Measurements from ENCODE around the gene POR. TPM values are rescaled to one million over a fixed set of nuclear protein-coding genes. Genes with fewer than 3 reads are reported as not detected.
A peak's percentile ranks its signal among the peaks of the same experiment; 100 is the strongest.
"Not testable (repeated sequence)": the region's sequence is repeated elsewhere in the genome, so short reads cannot be mapped to it uniquely, and the experiment has no call there.

Gene POR
- total RNA-seq, 1 donor, result 90.7 TPM

DNA sequence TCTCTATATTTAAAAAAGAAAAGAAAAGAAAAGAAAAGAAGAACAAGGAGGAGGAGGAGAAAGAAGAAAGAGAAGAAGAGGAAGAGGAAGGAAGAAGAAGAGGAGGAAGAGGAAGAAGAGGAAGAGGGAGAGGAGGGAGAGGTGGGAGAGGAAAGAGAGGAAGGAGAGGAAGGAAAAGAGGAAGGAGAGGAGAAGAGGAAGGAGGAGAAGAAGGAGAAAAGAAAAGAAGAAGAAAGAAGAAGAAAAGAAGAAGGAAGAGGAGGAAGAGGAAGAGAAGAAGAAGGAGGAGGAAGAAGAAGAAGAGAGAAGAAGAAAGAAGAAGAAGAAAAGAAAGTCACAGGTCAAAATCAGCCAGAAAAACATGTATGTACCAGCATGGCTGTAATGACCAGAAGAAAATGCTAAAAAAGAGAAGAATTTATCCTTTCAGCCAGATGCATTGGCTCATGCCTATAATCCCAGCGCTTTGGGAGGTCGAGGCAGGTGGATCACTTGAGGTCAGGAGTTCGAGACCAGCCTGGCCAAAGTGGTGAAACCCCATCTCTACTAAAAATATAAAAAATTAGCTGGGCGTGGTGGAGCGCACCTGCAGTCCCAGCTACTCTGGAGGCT is 5.3 kb upstream of the POR start:
- H3K4me3 ChIP-seq (ENCODE audit: low read depth, low read length), result no peak overlapping the region
- no peak for DNase-seq (ENCODE audit: low read depth)
- TF ChIP-seq, protein P1, sequence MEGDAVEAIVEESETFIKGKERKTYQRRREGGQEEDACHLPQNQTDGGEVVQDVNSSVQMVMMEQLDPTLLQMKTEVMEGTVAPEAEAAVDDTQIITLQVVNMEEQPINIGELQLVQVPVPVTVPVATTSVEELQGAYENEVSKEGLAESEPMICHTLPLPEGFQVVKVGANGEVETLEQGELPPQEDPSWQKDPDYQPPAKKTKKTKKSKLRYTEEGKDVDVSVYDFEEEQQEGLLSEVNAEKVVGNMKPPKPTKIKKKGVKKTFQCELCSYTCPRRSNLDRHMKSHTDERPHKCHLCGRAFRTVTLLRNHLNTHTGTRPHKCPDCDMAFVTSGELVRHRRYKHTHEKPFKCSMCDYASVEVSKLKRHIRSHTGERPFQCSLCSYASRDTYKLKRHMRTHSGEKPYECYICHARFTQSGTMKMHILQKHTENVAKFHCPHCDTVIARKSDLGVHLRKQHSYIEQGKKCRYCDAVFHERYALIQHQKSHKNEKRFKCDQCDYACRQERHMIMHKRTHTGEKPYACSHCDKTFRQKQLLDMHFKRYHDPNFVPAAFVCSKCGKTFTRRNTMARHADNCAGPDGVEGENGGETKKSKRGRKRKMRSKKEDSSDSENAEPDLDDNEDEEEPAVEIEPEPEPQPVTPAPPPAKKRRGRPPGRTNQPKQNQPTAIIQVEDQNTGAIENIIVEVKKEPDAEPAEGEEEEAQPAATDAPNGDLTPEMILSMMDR (IDR thresholded peaks at IDR 0.05; ENCODE audit: insufficient read depth, low read depth, low read length), result no peak

DNA sequence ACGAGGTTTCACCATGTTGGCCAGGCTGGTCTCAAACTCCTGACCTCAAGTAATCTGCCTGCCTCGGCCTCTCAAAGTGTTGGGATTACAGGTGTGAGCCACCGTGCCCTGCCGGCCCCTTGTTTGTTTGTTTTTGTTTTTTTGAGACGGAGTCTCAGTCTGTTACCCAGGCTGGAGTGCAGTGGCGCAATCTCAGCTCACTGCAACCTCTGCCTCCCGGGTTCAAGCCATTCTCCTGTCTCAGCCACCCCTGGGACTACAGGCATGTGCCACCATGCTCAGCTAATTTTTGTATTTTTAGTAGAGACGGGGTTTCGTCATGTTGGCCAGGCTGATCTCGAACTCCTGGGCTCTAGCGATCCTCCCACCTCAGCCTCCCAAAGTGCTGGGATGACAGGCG is 3.8 kb upstream of the POR start:
- H3K4me3 ChIP-seq (ENCODE audit: low read depth, low read length); DNase-seq (ENCODE audit: low read depth): not testable (repeated sequence)

DNA sequence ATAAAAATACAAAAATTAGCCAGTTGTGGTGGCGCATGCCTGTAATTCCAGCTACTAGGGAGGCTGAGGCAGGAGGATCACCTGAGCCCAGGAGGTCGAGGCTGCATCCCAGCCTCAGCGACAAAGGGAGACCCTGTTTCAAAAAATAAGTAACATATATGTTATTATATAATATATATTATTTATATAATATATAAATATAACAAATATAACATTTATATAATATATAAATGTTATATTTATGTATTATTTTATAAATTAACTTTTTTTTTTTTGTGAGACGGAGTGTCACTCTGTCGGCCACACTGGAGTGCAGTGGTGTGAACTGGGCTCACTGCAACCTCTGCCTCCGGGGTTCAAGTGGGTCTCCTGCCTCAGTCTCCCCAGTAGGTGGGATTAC is 1.5 kb upstream of the POR start:
- TF ChIP-seq, protein P1 (IDR thresholded peaks at IDR 0.05; ENCODE audit: insufficient read depth, low read depth, low read length), result no peak
- DNase-seq (ENCODE audit: low read depth), result no peak
- H3K4me3 ChIP-seq (ENCODE audit: low read depth, low read length), result no peak overlapping the region

DNA sequence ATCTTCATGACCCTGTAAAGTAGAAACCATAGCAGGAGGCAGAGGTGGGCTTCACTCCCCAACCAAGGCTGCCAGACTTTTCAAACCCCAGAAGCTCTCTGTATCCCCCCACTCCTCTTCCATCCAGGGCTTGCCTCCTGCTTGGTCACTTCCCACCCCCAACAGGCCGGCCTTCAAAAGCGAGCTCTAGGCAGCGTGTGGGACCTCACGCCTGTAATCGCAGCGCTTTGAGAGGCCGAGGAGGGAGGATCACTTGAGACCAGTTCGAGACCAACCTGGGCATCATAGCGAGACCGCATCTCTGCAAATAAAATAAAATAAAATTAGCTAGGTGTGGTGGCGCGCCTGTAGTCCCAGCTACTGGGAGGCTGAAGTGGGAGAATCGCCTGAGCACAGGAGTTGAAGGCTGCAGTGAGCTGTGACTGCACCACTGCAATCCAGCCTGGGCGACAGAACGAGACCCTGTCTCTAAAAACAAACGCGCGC is 743 bp upstream of the POR start:
- TF ChIP-seq, protein P1 (IDR thresholded peaks at IDR 0.05; ENCODE audit: insufficient read depth, low read depth, low read length), result no peak
- DNase-seq (ENCODE audit: low read depth), result no peak
- peak overlapping the region; percentile 95 for H3K4me3 ChIP-seq (ENCODE audit: low read depth, low read length)

DNA sequence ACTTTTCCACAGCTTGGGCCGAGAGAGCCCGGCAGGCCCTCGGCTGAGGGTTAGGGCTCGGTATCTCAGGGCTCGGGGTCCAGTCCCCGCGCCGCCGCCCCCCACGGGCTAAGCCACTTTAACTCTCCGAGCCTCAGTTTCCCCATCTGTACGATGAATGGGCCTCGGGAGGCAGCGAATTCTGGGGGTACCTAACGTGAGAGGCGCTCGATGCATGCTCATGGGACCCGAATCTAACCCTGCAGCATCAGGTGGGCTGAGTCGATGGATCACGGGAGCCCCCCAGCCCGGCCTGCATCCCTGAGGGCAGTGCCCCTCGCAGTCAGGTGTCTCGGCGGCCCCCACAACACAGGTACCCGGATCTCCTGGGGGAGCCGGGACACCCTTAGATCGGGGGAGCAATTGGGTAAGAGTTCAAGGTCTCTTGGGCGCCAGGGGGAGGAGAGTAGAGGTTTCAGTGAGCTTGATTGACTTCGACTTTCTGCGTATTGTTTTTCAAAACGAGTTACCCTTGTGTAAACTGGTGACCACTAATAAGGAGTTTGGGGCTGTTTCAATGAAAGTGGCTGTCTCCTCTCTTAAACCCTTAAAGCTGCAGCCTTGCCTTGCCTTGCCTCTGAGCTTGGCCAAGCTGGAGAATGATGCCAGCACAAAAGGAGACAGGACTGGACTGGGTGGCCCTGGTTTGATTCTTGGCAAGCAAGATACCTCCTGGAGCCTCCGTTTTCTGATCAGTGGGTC is 631 bp downstream of the POR start:
- TF ChIP-seq, protein P1 (IDR thresholded peaks at IDR 0.05; ENCODE audit: insufficient read depth, low read depth, low read length), result no peak
- peak; percentile 36 for DNase-seq (ENCODE audit: low read depth)
- peak overlapping the region; percentile 95 for H3K4me3 ChIP-seq (ENCODE audit: low read depth, low read length)

DNA sequence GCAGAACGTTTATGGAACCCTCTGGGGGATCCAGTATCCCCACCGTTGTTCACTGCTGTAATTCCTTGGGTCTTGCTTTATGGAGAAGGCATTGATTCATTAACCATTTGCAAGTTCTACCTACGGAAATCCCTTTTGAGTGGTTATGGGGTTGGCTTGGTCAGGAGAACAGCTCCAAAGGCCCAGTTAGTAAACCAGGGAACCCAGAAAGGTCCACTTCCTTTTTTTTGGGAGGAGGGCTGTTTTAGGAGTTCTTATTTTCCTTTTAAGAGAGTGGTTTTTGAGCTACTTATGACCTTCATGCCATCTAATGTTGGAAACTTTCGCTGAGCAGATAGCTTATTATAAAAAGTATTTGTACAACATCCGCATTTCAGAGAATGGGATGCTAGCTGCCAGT is 1.3 kb downstream of the POR start:
- TF ChIP-seq, protein P1 (IDR thresholded peaks at IDR 0.05; ENCODE audit: insufficient read depth, low read depth, low read length), result no peak
- H3K4me3 ChIP-seq (ENCODE audit: low read depth, low read length), result peak overlapping the region; percentile 95
- DNase-seq (ENCODE audit: low read depth), result no peak

DNA sequence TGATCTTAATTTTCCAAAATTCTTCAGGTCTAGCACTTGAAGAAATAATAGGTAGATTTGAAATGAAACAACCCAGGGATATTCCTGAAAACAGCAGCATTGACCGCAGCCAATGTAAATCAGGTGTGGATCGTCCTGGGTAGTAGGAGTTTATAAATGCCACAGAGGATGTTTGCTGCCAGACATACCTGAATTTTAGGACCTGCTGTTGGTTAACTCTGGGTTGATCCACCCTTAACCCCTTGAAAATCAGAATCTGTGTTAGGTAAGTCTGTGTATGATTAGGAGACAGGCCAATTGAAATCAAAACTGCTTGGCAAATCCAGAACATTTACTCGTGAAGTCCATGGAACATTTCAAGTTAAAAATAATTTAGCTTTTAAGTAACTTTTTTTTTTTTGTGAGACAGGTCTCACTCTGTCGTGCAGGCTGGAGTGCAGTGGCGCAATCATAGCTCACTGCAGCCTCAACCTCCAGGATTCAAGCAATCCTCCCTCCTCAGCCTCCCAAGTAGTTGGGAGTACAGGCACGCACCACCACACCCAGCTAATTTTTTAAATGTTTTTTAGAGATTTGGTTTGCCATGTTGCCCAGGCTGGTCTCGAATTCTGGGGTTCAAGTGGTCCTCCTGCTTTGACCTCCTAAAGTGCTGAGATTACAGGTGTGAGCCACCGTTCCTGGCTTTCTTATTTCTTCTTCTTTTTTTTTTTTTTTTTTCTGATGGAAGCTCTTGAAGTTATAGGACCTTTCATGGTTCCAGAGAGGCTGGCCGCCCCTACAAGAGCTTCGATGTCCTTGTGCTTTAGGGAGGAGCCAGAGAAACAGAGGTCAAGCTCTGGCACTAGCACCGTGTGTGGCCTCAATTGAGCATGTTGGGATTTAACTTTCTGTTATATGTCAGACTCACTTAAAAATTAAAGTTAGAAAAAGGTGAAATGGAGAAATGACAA is 2.0 kb downstream of the POR start:
- no peak for DNase-seq (ENCODE audit: low read depth)
- TF ChIP-seq, protein P1 (IDR thresholded peaks at IDR 0.05; ENCODE audit: insufficient read depth, low read depth, low read length), result no peak
- no peak overlapping the region for H3K4me3 ChIP-seq (ENCODE audit: low read depth, low read length)
